Smooth muscle cell (in vitro differentiated cells): Measurements from ENCODE around the gene POLR3G. TPM values are rescaled to one million over a fixed set of nuclear protein-coding genes. Genes with fewer than 3 reads are reported as not detected.

ENCODE experiments used
- DNase-seq: peaks from one replicate; lab custom pipeline; 2025; ENCODE audit not compliant: unreplicated experiment; lab: John Stamatoyannopoulos, UW
- H2AFZ ChIP-seq: fragments of 200-600 bp; sonication (generic); 2 replicates; pipeline ENCODE4 v1.6.0; 2016; ENCODE audit warnings: antibody characterized with exemption, low read depth, mild to moderate bottlenecking
- H3F3A ChIP-seq: fragments of 200-600 bp; sonication (generic); 2 replicates; pipeline ENCODE4 v1.6.0; 2017; ENCODE audit warnings: antibody characterized with exemption, low read depth
- H3K27ac ChIP-seq: fragments of 200-600 bp; sonication (generic); 2 replicates; pipeline ENCODE4 v1.5.1; 2016; ENCODE audit warnings: low read depth, mild to moderate bottlenecking
- H3K27me3 ChIP-seq: fragments of 200-600 bp; sonication (generic); 2 replicates; pipeline ENCODE4 v1.6.1; 2016; ENCODE audit warnings: low read depth, mild to moderate bottlenecking
- H3K36me3 ChIP-seq: fragments of 200-600 bp; sonication (generic); 2 replicates; pipeline ENCODE4 v1.5.1; 2016; ENCODE audit warnings: low read depth
- H3K4me1 ChIP-seq: fragments of 200-600 bp; sonication (generic); 2 replicates; pipeline ENCODE4 v1.5.1; 2016; ENCODE audit warnings: low read depth
- H3K4me2 ChIP-seq: fragments of 200-600 bp; sonication (generic); 2 replicates; pipeline ENCODE4 v1.6.0; 2016; ENCODE audit warnings: mild to moderate bottlenecking
- H3K4me3 ChIP-seq: fragments of 200-600 bp; sonication (generic); 2 replicates; pipeline ENCODE4 v1.5.1; 2016; ENCODE audit warnings: mild to moderate bottlenecking
- H3K79me2 ChIP-seq: fragments of 200-600 bp; sonication (generic); 2 replicates; pipeline ENCODE4 v1.6.0; 2016; ENCODE audit warnings: low read depth, mild to moderate bottlenecking
- H3K9ac ChIP-seq: fragments of 200-600 bp; sonication (generic); 2 replicates; pipeline ENCODE4 v1.6.0; 2016; ENCODE audit warnings: low read depth
- H3K9me3 ChIP-seq: fragments of 200-600 bp; sonication (generic); replicated peaks from 2 replicates; pipeline ENCODE4 v1.5.1; 2016; ENCODE audit warnings: low read depth
- H4K20me1 ChIP-seq: fragments of 200-600 bp; sonication (generic); 2 replicates; pipeline ENCODE4 v1.6.0; 2016; ENCODE audit warnings: low read depth
- WGBS: methylation state at CpG from one replicate; pipeline ENCODE4 v1.1.7; 2016; ENCODE audit warnings: low lambda C conversion rate; 5-methylcytosine and 5-hydroxymethylcytosine counted together
- polyA plus RNA-seq: library from polyadenylated mRNA; unstranded; fragments of >200 nt; fragmentation: Nextera tagmentation; extraction: Ambion mirVana; gene quantifications from 2 replicates; pipeline ENCODE4 v1.2.1, GENCODE V29; 2016
- total RNA-seq: library from RNA; depleted of rRNA; stranded (reverse); fragments of >200 nt; gene quantifications from 2 replicates; pipeline ENCODE4 v1.2.3, GENCODE V29; 2014
- TF ChIP-seq, protein P1 (sequence below): fragments of 200-600 bp; sonication (generic); IDR thresholded peaks from 2 replicates; pipeline ENCODE4 v1.5.1; 2017; ENCODE audit warnings: borderline replicate concordance, mild to moderate bottlenecking, antibody characterized with exemption; ENCODE audit not compliant: insufficient read depth, poor library complexity, severe bottlenecking

The POLR3G gene, protein sequence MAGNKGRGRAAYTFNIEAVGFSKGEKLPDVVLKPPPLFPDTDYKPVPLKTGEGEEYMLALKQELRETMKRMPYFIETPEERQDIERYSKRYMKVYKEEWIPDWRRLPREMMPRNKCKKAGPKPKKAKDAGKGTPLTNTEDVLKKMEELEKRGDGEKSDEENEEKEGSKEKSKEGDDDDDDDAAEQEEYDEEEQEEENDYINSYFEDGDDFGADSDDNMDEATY
- 1.0 and 2.3 TPM in 2 replicates for total RNA-seq
- polyA plus RNA-seq: 1.2 and 1.6 TPM in 2 replicates

DNA sequence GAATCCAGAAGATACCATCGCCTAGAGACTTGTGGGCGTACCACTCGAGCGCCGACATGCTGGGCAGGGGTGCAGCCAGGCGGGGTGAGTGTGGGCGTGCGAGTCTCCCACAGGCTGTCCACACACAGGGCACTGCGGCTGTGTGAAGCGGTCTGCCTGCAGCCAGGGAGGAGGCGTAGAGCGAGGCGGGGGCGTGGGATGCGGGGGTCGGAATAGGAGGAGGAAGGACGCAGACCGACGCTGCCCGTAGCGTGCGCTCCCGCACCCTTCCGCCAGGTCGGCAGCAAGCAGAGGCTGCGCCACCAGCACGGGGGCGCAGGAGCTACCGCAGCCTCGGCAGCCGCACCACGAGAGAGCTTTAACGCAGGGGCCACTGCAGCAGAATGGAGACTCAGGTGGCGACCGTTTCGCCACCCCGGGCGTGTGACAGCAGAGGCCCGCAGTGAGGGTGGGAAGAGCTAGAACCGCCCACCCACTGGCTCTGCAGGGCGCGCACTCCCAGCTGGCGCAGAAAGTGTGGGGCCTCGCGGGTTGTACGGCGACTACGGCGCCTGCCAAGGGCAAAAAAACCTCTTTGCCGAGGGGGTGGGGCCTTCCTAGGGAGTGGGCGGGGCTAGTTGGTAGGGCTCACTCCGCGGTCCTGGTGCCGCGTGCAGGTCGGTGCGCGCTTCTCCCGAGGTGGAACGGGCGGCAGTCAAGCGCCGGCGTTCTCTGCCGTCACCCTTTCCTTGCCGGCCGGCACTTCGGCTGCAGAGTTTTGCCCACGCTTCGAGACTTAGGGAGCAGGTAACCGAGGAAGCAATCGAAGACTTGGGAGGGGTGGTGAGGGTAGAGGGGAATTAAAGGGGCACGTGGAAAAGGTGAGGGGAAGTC is at the start of gene POLR3G, which contains the start of gene MBLAC2:
TSS of gene POLR3G (plus strand) at position 630 of the 873 bp plus-strand sequence. CDS start 10,704 bp downstream, outside the sequence.
TSS of gene MBLAC2 (minus strand) at position 537 of the 873 bp plus-strand sequence. CDS start at position 58, 479 bp downstream.
- peak; percentile 67 for DNase-seq
- Histone ChIP-seq H3K27me3 (no peaks in the 10 kb centered on the region), H3K4me2 (peak within 1 kb of the TSS; percentile 97), H3K4me1 (peaks cover 23% of the 10 kb centered on the region), H3K4me3 (peak within 1 kb of the TSS; percentile 86), H3K36me3 (no peaks in the 10 kb centered on the region), H3K9ac (peak within 1 kb of the TSS; percentile 27), H3K79me2 (peaks cover 7% of the 10 kb centered on the region), H3F3A (no peaks in the 10 kb centered on the region), H4K20me1 (no peaks in the 10 kb centered on the region), H3K27ac (no peak within 1 kb of the TSS), H2AFZ (peak within 1 kb of the TSS; percentile 98), H3K9me3 (no peaks in the 10 kb centered on the region)
- WGBS: under 1% methylated on average over 46 of the region's 73 CpGs
- TF ChIP-seq, protein P1, sequence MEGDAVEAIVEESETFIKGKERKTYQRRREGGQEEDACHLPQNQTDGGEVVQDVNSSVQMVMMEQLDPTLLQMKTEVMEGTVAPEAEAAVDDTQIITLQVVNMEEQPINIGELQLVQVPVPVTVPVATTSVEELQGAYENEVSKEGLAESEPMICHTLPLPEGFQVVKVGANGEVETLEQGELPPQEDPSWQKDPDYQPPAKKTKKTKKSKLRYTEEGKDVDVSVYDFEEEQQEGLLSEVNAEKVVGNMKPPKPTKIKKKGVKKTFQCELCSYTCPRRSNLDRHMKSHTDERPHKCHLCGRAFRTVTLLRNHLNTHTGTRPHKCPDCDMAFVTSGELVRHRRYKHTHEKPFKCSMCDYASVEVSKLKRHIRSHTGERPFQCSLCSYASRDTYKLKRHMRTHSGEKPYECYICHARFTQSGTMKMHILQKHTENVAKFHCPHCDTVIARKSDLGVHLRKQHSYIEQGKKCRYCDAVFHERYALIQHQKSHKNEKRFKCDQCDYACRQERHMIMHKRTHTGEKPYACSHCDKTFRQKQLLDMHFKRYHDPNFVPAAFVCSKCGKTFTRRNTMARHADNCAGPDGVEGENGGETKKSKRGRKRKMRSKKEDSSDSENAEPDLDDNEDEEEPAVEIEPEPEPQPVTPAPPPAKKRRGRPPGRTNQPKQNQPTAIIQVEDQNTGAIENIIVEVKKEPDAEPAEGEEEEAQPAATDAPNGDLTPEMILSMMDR: peak; percentile 32

DNA sequence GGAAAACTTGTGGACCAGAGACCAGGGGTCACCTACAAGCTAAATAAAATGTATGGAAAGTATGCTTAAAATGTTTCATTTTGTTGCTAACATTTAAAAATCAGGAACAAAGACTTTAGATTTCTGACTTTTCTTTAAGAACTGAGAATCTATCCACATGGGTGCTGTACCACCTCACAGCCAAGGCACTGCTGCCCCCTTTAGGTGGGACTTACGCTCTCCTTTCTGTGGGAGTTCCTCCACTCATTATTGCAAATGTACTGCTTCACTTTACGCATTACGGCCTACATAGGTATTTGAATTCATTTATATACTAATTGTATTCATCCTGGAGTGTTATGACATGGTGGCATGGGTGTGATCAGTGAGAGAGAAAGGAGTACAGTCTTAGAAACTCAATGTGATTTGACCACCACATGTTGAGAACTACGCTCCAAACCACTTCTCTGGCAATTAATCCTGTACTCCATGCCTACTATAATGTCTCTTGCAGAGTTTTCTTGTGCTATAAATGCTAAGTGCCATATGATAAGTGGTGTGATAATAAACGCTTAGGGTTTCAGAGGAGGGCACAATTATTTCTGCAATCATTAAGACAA is 40.4 kb upstream of the POLR3G start:
- Histone ChIP-seq H3K9me3 (no peaks in the 10 kb centered on the region), H4K20me1 (no peaks in the 10 kb centered on the region), H3K4me3 (no peak overlapping the region), H3K79me2 (no peaks in the 10 kb centered on the region), H3K36me3 (no peaks in the 10 kb centered on the region), H3K27me3 (peaks cover 11% of the 10 kb centered on the region), H3K4me1 (no peaks in the 10 kb centered on the region), H3K4me2 (no peak overlapping the region), H2AFZ (no peak overlapping the region), H3K27ac (no peak overlapping the region), H3K9ac (no peak overlapping the region), H3F3A (no peaks in the 10 kb centered on the region)
- WGBS: 62% methylated on average over 5 of the region's 5 CpGs
- DNase-seq: no peak
- TF ChIP-seq, protein P1: peak; percentile 52

DNA sequence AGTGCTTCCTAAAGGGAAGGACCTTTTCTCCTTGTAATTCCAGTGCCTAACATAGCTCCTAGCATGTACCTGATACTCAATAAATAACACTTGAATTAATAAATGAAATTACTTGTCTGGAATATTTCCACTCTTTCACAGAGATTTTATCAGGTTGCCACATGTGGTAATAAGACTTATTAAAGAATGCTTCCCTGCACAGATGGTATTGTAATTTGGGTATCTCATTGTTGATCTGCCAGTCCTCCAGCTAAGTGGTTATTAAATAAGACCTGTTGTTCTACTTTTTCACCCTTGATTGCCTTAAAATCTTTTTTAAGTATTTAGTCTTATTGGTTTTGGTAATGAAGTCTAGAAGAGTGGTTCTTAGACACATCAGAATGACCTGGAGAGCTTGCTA is 37.0 kb upstream of the POLR3G start:
- no peaks in the 10 kb centered on the region for H3K79me2 ChIP-seq
- no peak for DNase-seq
- peaks cover 11% of the 10 kb centered on the region for H3K27me3 ChIP-seq
- H3K4me1 ChIP-seq: peaks cover 9% of the 10 kb centered on the region
- no peaks in the 10 kb centered on the region for H3F3A ChIP-seq
- H3K36me3 ChIP-seq: no peaks in the 10 kb centered on the region
- no peak overlapping the region for H3K27ac ChIP-seq
- H3K9me3 ChIP-seq: no peaks in the 10 kb centered on the region
- no peaks in the 10 kb centered on the region for H4K20me1 ChIP-seq
- no peak overlapping the region for H3K9ac ChIP-seq
- H2AFZ ChIP-seq: no peak overlapping the region
- TF ChIP-seq, protein P1: no peak
- H3K4me3 ChIP-seq: no peak overlapping the region
- no peak overlapping the region for H3K4me2 ChIP-seq
